Esophagus squamous epithelium (tissue), 5 donors: ENCODE results near the gene PRAME. TPM values are rescaled to one million over a fixed set of nuclear protein-coding genes. Genes with fewer than 3 reads are reported as not detected.

Source experiments
- DNase-seq: peaks from one replicate; lab custom pipeline; 2025; lab: John Stamatoyannopoulos, UW
- H3K27ac ChIP-seq, 4 donors: fragments of 200-600 bp; sonication (generic); one replicate each; pipeline ENCODE4 v1.5.1; 2016 to 2019; ENCODE audit warnings: mild to moderate bottlenecking in 1 of 4
- H3K27me3 ChIP-seq, 4 donors: fragments of 200-600 bp; sonication (generic); 1 replicate in 3 of 4; 2 replicates in 1 of 4; pipeline versions ENCODE4 v1.5.1 to v1.6.0; 2017 to 2021; ENCODE audit warnings: antibody characterized with exemption in 1 of 4
- H3K36me3 ChIP-seq, 3 donors: fragments of 200-600 bp; sonication (generic); one replicate each; pipeline ENCODE4 v1.5.1; 2016 to 2019
- H3K4me1 ChIP-seq, 3 donors: fragments of 200-600 bp; sonication (generic); one replicate each; pipeline ENCODE4 v1.5.1; 2017 to 2019
- H3K4me3 ChIP-seq, 4 donors: fragments of 200-600 bp; sonication (generic); 1 replicate in 3 of 4; 2 replicates in 1 of 4; pipeline ENCODE4 v1.5.1; 2016 to 2019; ENCODE audit warnings: mild to moderate bottlenecking in 2 of 4, moderate library complexity in 1 of 4
- H3K9me3 ChIP-seq, 3 donors: fragments of 200-600 bp; sonication (generic); one replicate each; pipeline ENCODE4 v1.5.1; 2016 to 2019
- POLR2A ChIP-seq, 4 donors: fragments of 450-650 bp; IDR thresholded peaks; one replicate each; pipeline ENCODE4 v1.6.1; 2017; ENCODE audit warnings: antibody characterized with exemption in 4 of 4, mild to moderate bottlenecking in 4 of 4, moderate library complexity in 3 of 4
- WGBS, 2 donors: methylation state at CpG; one replicate each; pipeline ENCODE4 v1.1.5; 2018; 5-methylcytosine and 5-hydroxymethylcytosine counted together
- intact Hi-C: fragments of 100-400 bp; cut with DNase I; formaldehyde crosslinking; loops from one replicate; pipeline ENCODE4 v1.15.0; 2022
- total RNA-seq, 4 donors: library from RNA; depleted of rRNA; stranded (reverse); fragments of >200 nt; gene quantifications; one replicate each; pipeline ENCODE4 v1.1.0, GENCODE V29; 2016
- TF ChIP-seq, protein P1 (sequence below), 6 experiments: fragments of 450-650 bp in 4 of 6; fragments of 200-600 bp in 2 of 6; sonication (generic) in 2 of 6; IDR thresholded peaks; one replicate each; pipeline ENCODE4 v1.5.1; 2016 to 2019; ENCODE audit warnings: antibody characterized with exemption in 6 of 6, mild to moderate bottlenecking in 4 of 6, moderate library complexity in 4 of 6
- donor health status: DM: yes; HTN: yes; CAD: no.

Gene PRAME
- total RNA-seq, 4 donors from 2014 or later, result not detected

DNA sequence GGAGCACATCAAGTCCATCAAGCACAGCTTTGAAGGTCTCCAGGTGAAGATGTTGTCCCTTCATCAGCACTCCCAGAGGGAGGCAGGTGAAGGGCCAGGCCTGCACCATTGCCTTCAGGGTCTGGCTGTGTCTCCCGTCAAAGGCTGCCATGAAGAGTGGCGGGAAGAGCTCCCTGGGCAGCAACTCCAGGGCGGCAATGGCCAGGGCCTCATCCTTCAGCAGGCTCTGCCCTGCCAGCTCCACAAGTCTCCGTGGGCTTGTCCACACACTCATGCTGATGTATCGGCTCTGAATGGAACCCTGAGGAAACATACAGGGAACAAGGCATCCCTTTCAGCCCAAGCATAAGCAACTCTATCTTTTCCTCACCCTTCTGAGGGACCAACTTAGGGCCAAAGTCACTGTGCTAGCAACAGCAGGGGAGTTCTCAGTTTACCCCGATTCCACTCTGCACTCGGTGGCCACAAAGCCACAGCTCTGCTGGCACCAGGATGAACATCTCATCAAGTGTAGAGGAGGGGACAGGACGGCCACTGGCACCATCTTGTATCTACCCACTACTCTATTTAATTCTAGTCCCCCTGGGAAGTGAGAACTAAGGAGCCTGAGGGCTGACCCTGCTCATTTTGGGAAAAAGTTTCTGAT, 8.2 kb downstream of the PRAME start:
- no peaks in the 10 kb centered on the region for H3K4me1 ChIP-seq
- peaks cover 0 to 6% (median 0%) of the 10 kb centered on the region in 4 donors for H3K27me3 ChIP-seq
- no peak overlapping the region for H3K4me3 ChIP-seq
- DNase-seq, result no peak
- H3K36me3 ChIP-seq, result no peaks in the 10 kb centered on the region
- no peaks in the 10 kb centered on the region for H3K9me3 ChIP-seq
- intact Hi-C loops, result no loop called here
- TF ChIP-seq, protein P1, sequence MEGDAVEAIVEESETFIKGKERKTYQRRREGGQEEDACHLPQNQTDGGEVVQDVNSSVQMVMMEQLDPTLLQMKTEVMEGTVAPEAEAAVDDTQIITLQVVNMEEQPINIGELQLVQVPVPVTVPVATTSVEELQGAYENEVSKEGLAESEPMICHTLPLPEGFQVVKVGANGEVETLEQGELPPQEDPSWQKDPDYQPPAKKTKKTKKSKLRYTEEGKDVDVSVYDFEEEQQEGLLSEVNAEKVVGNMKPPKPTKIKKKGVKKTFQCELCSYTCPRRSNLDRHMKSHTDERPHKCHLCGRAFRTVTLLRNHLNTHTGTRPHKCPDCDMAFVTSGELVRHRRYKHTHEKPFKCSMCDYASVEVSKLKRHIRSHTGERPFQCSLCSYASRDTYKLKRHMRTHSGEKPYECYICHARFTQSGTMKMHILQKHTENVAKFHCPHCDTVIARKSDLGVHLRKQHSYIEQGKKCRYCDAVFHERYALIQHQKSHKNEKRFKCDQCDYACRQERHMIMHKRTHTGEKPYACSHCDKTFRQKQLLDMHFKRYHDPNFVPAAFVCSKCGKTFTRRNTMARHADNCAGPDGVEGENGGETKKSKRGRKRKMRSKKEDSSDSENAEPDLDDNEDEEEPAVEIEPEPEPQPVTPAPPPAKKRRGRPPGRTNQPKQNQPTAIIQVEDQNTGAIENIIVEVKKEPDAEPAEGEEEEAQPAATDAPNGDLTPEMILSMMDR (IDR thresholded peaks at IDR 0.05), result no peak
- no peak for TF ChIP-seq POLR2A (IDR thresholded peaks at IDR 0.05)
- no peak overlapping the region for H3K27ac ChIP-seq
- 84 to 89% methylated on average over 3 to 7 of the region's 8 CpGs for WGBS, 2 donors

DNA sequence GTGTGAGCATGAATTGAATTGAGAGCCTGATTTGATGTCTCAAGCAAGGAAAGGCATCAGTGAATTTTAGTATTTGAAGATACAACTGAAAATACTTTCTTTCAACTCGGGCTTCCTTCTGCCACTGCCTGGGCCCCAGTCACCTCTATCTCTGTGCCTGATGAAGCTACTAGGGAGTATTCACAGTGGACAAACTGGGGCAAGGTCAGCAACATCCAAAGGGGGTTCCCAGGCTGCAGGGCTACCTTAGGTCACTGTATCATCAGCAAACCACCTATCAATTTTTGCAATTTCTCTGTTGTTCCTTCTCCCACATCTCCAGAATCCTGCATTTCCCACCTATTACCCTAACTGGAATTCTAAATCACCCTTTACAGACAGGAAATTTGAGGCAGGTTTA, 10.2 kb downstream of the PRAME start:
- no peak for DNase-seq
- intact Hi-C loops, result no loop called here
- Histone ChIP-seq H3K27ac (no peak overlapping the region), H3K36me3 (no peaks in the 10 kb centered on the region), H3K27me3 (peaks cover 0 to 12% (median 0%) of the 10 kb centered on the region in 4 donors), H3K9me3 (no peaks in the 10 kb centered on the region), H3K4me1 (no peaks in the 10 kb centered on the region), H3K4me3 (no peak overlapping the region)
- WGBS, 2 donors, result 60 to 83% methylated on average over 1 of the region's 1 CpG
- TF ChIP-seq, protein P1 (IDR thresholded peaks at IDR 0.05), result no peak
- no peak for TF ChIP-seq POLR2A (IDR thresholded peaks at IDR 0.05)

DNA sequence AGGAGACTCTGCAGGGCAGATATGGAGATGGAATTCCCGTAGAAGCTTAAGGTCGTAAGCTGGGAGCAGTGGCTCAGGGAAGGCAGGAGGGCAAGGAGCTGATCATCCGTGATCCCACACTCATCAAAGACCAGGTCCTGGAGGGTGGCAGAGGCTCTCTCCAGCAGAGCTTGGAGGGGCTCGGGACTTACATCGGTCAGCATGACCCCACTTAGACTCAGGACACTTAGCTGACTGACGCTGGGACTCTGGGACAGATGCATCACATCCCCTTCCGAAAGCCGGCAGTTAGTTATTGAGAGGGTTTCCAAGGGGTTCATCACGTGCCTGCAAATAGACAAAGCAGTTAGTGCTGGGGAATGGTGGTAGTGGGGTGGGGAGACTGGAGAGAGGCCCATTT, 10.7 kb downstream of the PRAME start:
- Histone ChIP-seq H3K4me3 (no peak overlapping the region), H3K36me3 (no peaks in the 10 kb centered on the region), H3K4me1 (no peaks in the 10 kb centered on the region), H3K27me3 (peaks cover 0 to 14% (median 0%) of the 10 kb centered on the region in 4 donors), H3K27ac (no peak overlapping the region), H3K9me3 (no peaks in the 10 kb centered on the region)
- no peak for DNase-seq
- intact Hi-C loops, result no loop called here
- WGBS, 2 donors, result 63 to 69% methylated on average over 5 to 8 of the region's 9 CpGs
- no peak for TF ChIP-seq POLR2A (IDR thresholded peaks at IDR 0.05)
- TF ChIP-seq, protein P1 (IDR thresholded peaks at IDR 0.05), result no peak

DNA sequence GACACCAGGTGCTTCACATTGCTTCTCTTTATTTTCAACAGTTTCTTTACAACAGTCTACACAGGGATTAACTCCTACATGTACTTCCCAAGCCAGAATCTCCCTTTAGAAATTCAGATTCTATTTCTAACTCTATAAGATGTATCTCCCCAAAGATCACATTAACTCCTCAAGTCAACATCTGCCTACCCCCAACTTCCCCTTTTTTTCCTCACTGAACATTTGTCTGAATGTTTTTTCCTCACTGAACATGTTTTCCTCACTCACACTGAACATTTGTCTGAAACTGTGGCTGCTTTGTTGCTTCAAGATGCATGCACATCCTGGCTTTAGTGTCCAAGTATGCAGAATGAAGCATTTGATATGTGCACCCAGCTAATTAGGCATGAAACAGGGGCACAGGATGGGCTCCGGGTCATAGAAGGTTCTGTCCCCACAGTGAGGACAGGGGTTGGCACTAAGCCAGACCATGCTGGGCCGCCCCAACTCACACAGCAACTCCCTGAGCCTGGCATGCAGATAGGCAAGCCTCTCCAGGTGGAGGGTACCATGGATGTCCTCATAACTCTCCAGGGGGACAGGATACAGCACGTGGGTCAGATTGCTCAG, 11.3 kb downstream of the PRAME start:
- WGBS, 2 donors, result 0 to 26% methylated on average over 1 to 3 of the region's 3 CpGs
- DNase-seq, result no peak
- H3K4me3 ChIP-seq, result no peak overlapping the region
- H3K4me1 ChIP-seq, result no peaks in the 10 kb centered on the region
- TF ChIP-seq, protein P1 (IDR thresholded peaks at IDR 0.05), result no peak
- TF ChIP-seq POLR2A (IDR thresholded peaks at IDR 0.05), result no peak
- no peaks in the 10 kb centered on the region for H3K9me3 ChIP-seq
- no peaks in the 10 kb centered on the region for H3K36me3 ChIP-seq
- intact Hi-C loops, result no loop called here
- peaks cover 0 to 14% (median 0%) of the 10 kb centered on the region in 4 donors for H3K27me3 ChIP-seq
- H3K27ac ChIP-seq, result no peak overlapping the region

DNA sequence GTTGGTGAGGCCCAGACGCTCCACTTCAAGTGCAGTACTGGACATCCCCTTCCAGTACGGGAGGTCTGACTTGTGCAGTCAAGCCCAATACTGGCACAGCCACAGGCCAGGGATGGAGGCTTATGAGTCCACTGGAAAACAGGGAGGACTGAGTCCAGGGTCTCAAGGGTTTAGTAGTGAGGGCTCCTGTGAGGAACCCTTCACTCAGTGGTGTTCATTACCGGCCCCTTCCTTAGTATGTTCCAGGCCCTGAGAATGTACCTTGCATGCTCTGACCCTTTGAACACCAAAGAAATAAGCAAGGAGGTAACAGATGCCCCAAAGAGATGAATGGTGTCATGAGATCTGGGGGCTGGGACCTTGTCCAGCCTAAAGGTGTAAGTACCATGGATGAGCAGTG, 11.8 kb downstream of the PRAME start:
- WGBS, 2 donors, result 58 to 78% methylated on average over 2 to 3 of the region's 3 CpGs
- H3K4me3 ChIP-seq, result no peak overlapping the region
- H3K27me3 ChIP-seq, result peaks cover 0 to 14% (median 0%) of the 10 kb centered on the region in 4 donors
- no peaks in the 10 kb centered on the region for H3K36me3 ChIP-seq
- TF ChIP-seq, protein P1 (IDR thresholded peaks at IDR 0.05), result no peak
- no peak for TF ChIP-seq POLR2A (IDR thresholded peaks at IDR 0.05)
- no peaks in the 10 kb centered on the region for H3K9me3 ChIP-seq
- H3K27ac ChIP-seq, result no peak overlapping the region
- intact Hi-C loops, result no loop called here
- no peaks in the 10 kb centered on the region for H3K4me1 ChIP-seq
- no peak for DNase-seq
